HCT116 (cell line): ENCODE data around the gene HEXA. TPM values are rescaled to one million over a fixed set of nuclear protein-coding genes. Genes with fewer than 3 reads are reported as not detected.

Experiments
- ATAC-seq: fragments of 200-7000 bp; cut with Tn5 transposase; 2 replicates; pipeline ENCODE4 v1.9.1; 2020; ENCODE audit warnings: mild to moderate bottlenecking, moderate library complexity
- BruUV-seq: library from RNA; stranded (reverse); fragments of 400-500 nt; replicated peaks from 2 replicates; lab custom pipeline; 2021; lab: Mats Ljungman, UMichigan
- CTCF ChIA-PET: fragments of 300-600 bp; sonication (Branson Sonifier 250); formaldehyde crosslinking; loops from one replicate; lab custom pipeline; 2021; ENCODE audit warnings: antibody characterized with exemption; lab: Charles Lee
- POLR2A ChIA-PET: fragments of 300-600, 350-600 bp; sonication (Branson Sonifier 250); formaldehyde crosslinking; loops from one replicate; lab custom pipeline; 2021; ENCODE audit warnings: antibody characterized with exemption; lab: Charles Lee
- RAD21 ChIA-PET, 2 experiments: fragments of 300-600 bp; sonication (Branson Sonifier 250); formaldehyde crosslinking; loops; one replicate each; lab custom pipeline; 2023; ENCODE audit warnings: low total read pairs in 2 of 2; ENCODE audit not compliant: uncharacterized antibody in 2 of 2, unreplicated experiment in 2 of 2, low non-redundant PET in 1 of 2; lab: Charles Lee
- DNase-seq: peaks from one replicate; pipeline ENCODE4 v3.0.0-alpha.2; 2010; ENCODE audit warnings: low read depth, low spot score
- H2AFZ ChIP-seq: fragments of 200-600 bp; shearing (Covaris generic), sonication (generic); 2 replicates; pipeline ENCODE4 v1.6.1; 2017; ENCODE audit warnings: low read depth, mixed run types, mixed read lengths, antibody characterized with exemption, low read length; ENCODE audit not compliant: poor library complexity, severe bottlenecking
- H3K27ac ChIP-seq: 2 replicates; pipeline ENCODE4 v1.5.1; 2012; ENCODE audit warnings: low read depth, low read length
- H3K27me3 ChIP-seq: fragments of 200-600 bp; sonication (generic); 2 replicates; pipeline ENCODE4 v1.6.1; 2016; ENCODE audit warnings: mixed run types, low read length, mixed read lengths; ENCODE audit not compliant: insufficient read depth
- H3K36me3 ChIP-seq, 2 experiments: fragments of 200-500 bp in 1 of 2; fragments of 200-600 bp in 1 of 2; sonication (Bioruptor generic) in 1 of 2; sonication (generic) in 1 of 2; 2 replicates each; pipeline versions ENCODE4 v1.5.1 to v1.6.1; 2014 to 2016; ENCODE audit warnings: low read length in 2 of 2, inconsistent platforms in 1 of 2, mixed read lengths in 1 of 2, mixed run types in 1 of 2; ENCODE audit not compliant: insufficient read depth in 2 of 2, control insufficient read depth in 1 of 2
- H3K4me1 ChIP-seq, 2 experiments: fragments of 200-600 bp in 1 of 2; sonication (generic) in 1 of 2; 2 replicates each; pipeline versions ENCODE4 v1.5.1 to v1.6.1; 2012 to 2017; ENCODE audit warnings: low read length in 2 of 2, inconsistent platforms in 1 of 2, mild to moderate bottlenecking in 1 of 2, mixed read lengths in 1 of 2, mixed run types in 1 of 2, moderate library complexity in 1 of 2; ENCODE audit not compliant: insufficient read depth in 2 of 2, control insufficient read depth in 1 of 2
- H3K4me2 ChIP-seq: fragments of 200-600 bp; sonication (generic); 2 replicates; pipeline ENCODE4 v1.6.1; 2017; ENCODE audit warnings: mixed run types, low read length, mixed read lengths
- H3K4me3 ChIP-seq, 2 experiments: fragments of 200-600 bp in 1 of 2; sonication (generic) in 1 of 2; replicated peaks in 1 of 2; 2 replicates each; pipeline ENCODE4 v1.5.1; 2011 to 2016; ENCODE audit warnings: low read length in 2 of 2, control low read depth in 1 of 2, low read depth in 1 of 2, mild to moderate bottlenecking in 1 of 2, mixed read lengths in 1 of 2, mixed run types in 1 of 2
- H3K79me2 ChIP-seq: fragments of 200-600 bp; sonication (generic); 2 replicates; pipeline ENCODE4 v1.6.1; 2017; ENCODE audit warnings: mild to moderate bottlenecking, mixed run types, low read length, moderate library complexity, mixed read lengths; ENCODE audit not compliant: insufficient read depth
- H3K9ac ChIP-seq: fragments of 200-600 bp; sonication (generic); 2 replicates; pipeline ENCODE4 v1.6.1; 2016; ENCODE audit warnings: low read length, mixed read lengths
- H3K9me2 ChIP-seq: fragments of 200-600 bp; sonication (generic), shearing (Covaris generic); 2 replicates; pipeline ENCODE4 v1.6.1; 2017; ENCODE audit warnings: mixed run types, mild to moderate bottlenecking, moderate library complexity; ENCODE audit not compliant: insufficient read depth
- H3K9me3 ChIP-seq, 2 experiments: fragments of 200-500 bp in 1 of 2; fragments of 200-600 bp in 1 of 2; sonication (Bioruptor generic) in 1 of 2; sonication (generic) in 1 of 2; 2 replicates each; pipeline ENCODE4 v1.6.1; 2014 to 2017; ENCODE audit warnings: low read length in 2 of 2, mixed read lengths in 2 of 2, inconsistent platforms in 1 of 2, low read depth in 1 of 2, mild to moderate bottlenecking in 1 of 2, mixed run types in 1 of 2, moderate library complexity in 1 of 2; ENCODE audit not compliant: control insufficient read depth in 1 of 2, insufficient read depth in 1 of 2
- H4K20me1 ChIP-seq: fragments of 200-600 bp; sonication (generic), shearing (Covaris generic); 2 replicates; pipeline ENCODE4 v1.6.1; 2017; ENCODE audit warnings: mixed run types, mild to moderate bottlenecking, moderate library complexity; ENCODE audit not compliant: insufficient read depth
- EZH2phosphoT487 ChIP-seq: fragments of 200-600 bp; IDR thresholded peaks from 2 replicates; pipeline ENCODE4 v1.6.1; 2018; ENCODE audit warnings: antibody characterized with exemption, borderline replicate concordance
- FOSL1 ChIP-seq: IDR thresholded peaks from 2 replicates; pipeline ENCODE4 v1.6.1; 2012; ENCODE audit warnings: low read depth
- MAX ChIP-seq: IDR thresholded peaks from 2 replicates; pipeline ENCODE4 v1.6.1; 2012
- POLR2A ChIP-seq: IDR thresholded peaks from 2 replicates; pipeline ENCODE4 v1.7.0; 2011; ENCODE audit warnings: borderline replicate concordance; ENCODE audit not compliant: insufficient read depth, insufficient read length; ENCODE audit errors: extremely low read depth
- REST ChIP-seq: IDR thresholded peaks from 2 replicates; pipeline ENCODE4 v1.6.1; 2012; ENCODE audit warnings: low read depth
- SRF ChIP-seq: IDR thresholded peaks from 2 replicates; pipeline ENCODE4 v1.6.1; 2012; ENCODE audit warnings: low read depth
- intact Hi-C: fragments of 100-400 bp; cut with micrococcal nuclease; formaldehyde crosslinking; loops from 2 replicates; pipeline ENCODE4 v1.10.0; 2022
- total RNA-seq: library from RNA; stranded (reverse); gene quantifications from one replicate; pipeline ENCODE4 v1.2.1, GENCODE V29; 2021; ENCODE audit not compliant: unreplicated experiment

HEXA gene
- total RNA-seq, 1 experiment from 2014 or later, result 57.1 TPM

- POLR2A ChIA-PET, result no interaction called here
- H3K9ac ChIP-seq, result no peak within 1 kb of the TSS
- ATAC-seq, result no peak
- H2AFZ ChIP-seq, result no peak within 1 kb of the TSS
- peaks cover 0 to 8% of the 10 kb centered on the region in 2 experiments; a peak in 1 of 4 replicates for H3K9me3 ChIP-seq
- H3K9me2 ChIP-seq, result no peaks in the 10 kb centered on the region
- no peaks in the 10 kb centered on the region for H3K36me3 ChIP-seq
- BruUV-seq, result no TSS peak
- H3K27me3 ChIP-seq, result no peaks in the 10 kb centered on the region
- no peak for TF ChIP-seq EZH2phosphoT487
- TF ChIP-seq FOSL1, result no peak
- no peak for TF ChIP-seq SRF
- no peak for TF ChIP-seq POLR2A
- no peak for TF ChIP-seq MAX
- no peaks in the 10 kb centered on the region for H3K79me2 ChIP-seq
- intact Hi-C loops, result loop anchor here (10.0 kb wide), 1 partner anchor 265 kb away; no protein-coding TSS in a partner anchor
- no peak within 1 kb of the TSS for H3K4me2 ChIP-seq
- H4K20me1 ChIP-seq, result no peaks in the 10 kb centered on the region
- no peak for DNase-seq
- CTCF ChIA-PET, result no interaction called here
- no peak within 1 kb of the TSS for H3K27ac ChIP-seq
- no peak within 1 kb of the TSS for H3K4me3 ChIP-seq
- RAD21 ChIA-PET, result no interaction called here
- no peaks in the 10 kb centered on the region for H3K4me1 ChIP-seq
Measured at GRCh38 chr15:72319985-72320671, 55.7 kb downstream of the HEXA start, which contains the start of gene CELF6. Gene CELF6 (minus strand): TSS chr15:72320157. CDS start chr15:72319874, 283 bp downstream.

GRCh38 chr15:72319360-72319984 is 56.3 kb downstream of the HEXA start:
- Histone ChIP-seq H3K4me3 (no peak overlapping the region), H4K20me1 (no peaks in the 10 kb centered on the region), H3K4me2 (no peak overlapping the region), H3K9me3 (peaks cover 0 to 7% of the 10 kb centered on the region in 2 experiments; a peak in 1 of 4 replicates), H3K4me1 (no peaks in the 10 kb centered on the region), H3K9me2 (no peaks in the 10 kb centered on the region)
- ChIA-PET POLR2A (no interaction called here), RAD21 (no interaction called here)
- no TSS peak for BruUV-seq
- TF ChIP-seq REST (peak; percentile 50), EZH2phosphoT487 (no peak)
- TF ChIP-seq, all 23 proteins: peak for 1
- Histone ChIP-seq H3K36me3 (no peaks in the 10 kb centered on the region), H2AFZ (no peak overlapping the region), H3K27me3 (no peaks in the 10 kb centered on the region), H3K9ac (no peak overlapping the region), H3K27ac (no peak overlapping the region), H3K79me2 (no peaks in the 10 kb centered on the region)
- intact Hi-C loops, result loop anchor here (10.0 kb wide), 1 partner anchor 265 kb away; no protein-coding TSS in a partner anchor
- CTCF ChIA-PET, result no interaction called here
- ATAC-seq (peak; percentile 22; the same call in 1 of the 2 replicates), DNase-seq (no peak)
